22Rv1 (cell line): ENCODE results near the gene IP6K1.

Experiments used
- ZFX ChIP-seq: fragments of 450-650 bp; IDR thresholded peaks from 2 replicates; pipeline ENCODE4 v1.6.1; 2017; ENCODE audit warnings: antibody characterized with exemption, borderline replicate concordance
- TF ChIP-seq, protein P1 (sequence below): fragments of 450-650 bp; IDR thresholded peaks from 2 replicates; pipeline ENCODE4 v1.5.1; 2017; ENCODE audit warnings: mild to moderate bottlenecking

- TF ChIP-seq, protein P1, sequence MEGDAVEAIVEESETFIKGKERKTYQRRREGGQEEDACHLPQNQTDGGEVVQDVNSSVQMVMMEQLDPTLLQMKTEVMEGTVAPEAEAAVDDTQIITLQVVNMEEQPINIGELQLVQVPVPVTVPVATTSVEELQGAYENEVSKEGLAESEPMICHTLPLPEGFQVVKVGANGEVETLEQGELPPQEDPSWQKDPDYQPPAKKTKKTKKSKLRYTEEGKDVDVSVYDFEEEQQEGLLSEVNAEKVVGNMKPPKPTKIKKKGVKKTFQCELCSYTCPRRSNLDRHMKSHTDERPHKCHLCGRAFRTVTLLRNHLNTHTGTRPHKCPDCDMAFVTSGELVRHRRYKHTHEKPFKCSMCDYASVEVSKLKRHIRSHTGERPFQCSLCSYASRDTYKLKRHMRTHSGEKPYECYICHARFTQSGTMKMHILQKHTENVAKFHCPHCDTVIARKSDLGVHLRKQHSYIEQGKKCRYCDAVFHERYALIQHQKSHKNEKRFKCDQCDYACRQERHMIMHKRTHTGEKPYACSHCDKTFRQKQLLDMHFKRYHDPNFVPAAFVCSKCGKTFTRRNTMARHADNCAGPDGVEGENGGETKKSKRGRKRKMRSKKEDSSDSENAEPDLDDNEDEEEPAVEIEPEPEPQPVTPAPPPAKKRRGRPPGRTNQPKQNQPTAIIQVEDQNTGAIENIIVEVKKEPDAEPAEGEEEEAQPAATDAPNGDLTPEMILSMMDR: no peak
- TF ChIP-seq ZFX: no peak
These were observed 39.7 kb upstream of the IP6K1 start for GRCh38 chr3:49826016-49826415.
